Vagina (tissue), 2 donors: ENCODE data around the gene ADGRL2.

Experiments
- POLR2A ChIP-seq, 2 donors: fragments of 450-650 bp; IDR thresholded peaks; one replicate each; pipeline ENCODE4 v1.6.1; 2017; ENCODE audit warnings: antibody characterized with exemption in 2 of 2, mild to moderate bottlenecking in 2 of 2, moderate library complexity in 2 of 2
- POLR2AphosphoS5 ChIP-seq, 2 donors: sonication (generic); formaldehyde crosslinking; IDR thresholded peaks; one replicate each; pipeline ENCODE4 v1.9.0; 2017; ENCODE audit warnings: antibody characterized with exemption in 2 of 2, mild to moderate bottlenecking in 2 of 2, low read depth in 1 of 2; ENCODE audit not compliant: insufficient read depth in 1 of 2

DNA sequence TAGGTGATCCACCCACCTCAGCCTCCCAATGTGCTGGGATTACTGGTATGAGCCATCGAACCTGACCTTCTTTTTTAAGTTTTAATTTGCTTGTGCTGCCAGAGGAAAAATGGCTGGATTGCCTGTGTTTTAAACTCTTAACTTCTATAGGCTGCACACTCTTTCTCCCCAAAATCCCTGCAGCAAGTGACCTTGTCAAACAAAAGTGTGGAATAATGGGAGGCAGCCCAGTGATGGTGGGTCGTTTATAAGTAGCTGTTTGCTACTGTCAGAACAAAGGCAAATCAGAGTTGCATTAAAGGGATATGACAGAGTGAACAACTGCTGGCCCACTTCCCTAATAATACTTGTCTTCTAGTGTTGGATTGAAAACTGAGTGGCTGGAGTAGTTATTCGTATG is 74.2 kb downstream of the ADGRL2 start:
- no peak for TF ChIP-seq POLR2A (IDR thresholded peaks at IDR 0.05)
- no peak for TF ChIP-seq POLR2AphosphoS5 (IDR thresholded peaks at IDR 0.05; ENCODE audit: insufficient read depth in 1 of 2, low read depth in 1 of 2)
